SU-DHL-6 (cell line): ENCODE measurements around the gene RAB19.

Experiments
- EZH2phosphoT487 ChIP-seq: fragments of 200-600 bp; sonication (generic), shearing (Covaris generic); conservative IDR thresholded peaks from 2 replicates; pipeline ENCODE4 v1.6.1; 2018; ENCODE audit warnings: mild to moderate bottlenecking, antibody characterized with exemption, low read length, moderate library complexity, mixed read lengths
- TF ChIP-seq, protein P1 (sequence below): fragments of 200-600 bp; sonication (generic); IDR thresholded peaks from one replicate; pipeline ENCODE4 v1.5.1; 2017; ENCODE audit warnings: antibody characterized with exemption, mild to moderate bottlenecking, low read length, moderate library complexity; ENCODE audit not compliant: insufficient read depth, poor library complexity, severe bottlenecking

DNA sequence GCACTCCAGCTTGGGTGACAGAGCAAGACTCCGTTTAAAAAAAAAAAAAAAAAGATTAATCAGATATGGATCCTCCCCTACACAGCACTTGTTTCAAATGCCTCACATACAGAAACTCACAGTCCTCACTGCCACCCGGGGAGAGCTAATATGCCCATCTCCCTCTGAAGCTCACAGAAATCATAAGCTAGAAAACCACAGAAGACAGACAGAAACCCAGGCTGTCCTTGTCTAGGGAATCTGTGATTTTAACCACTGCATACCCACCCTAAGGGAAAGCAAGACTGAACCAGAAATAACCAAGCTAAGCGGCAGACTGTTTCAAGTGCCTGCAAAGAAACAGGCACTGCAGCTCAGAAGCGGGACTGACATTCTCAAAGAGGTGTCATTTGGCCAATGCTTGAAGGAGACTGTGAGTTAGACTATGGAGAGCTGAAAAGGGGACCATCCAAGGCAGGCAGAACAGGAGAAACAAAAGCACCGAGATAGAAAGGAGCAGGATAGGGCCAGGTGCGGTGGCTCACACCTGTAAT is 43.1 kb upstream of the RAB19 start:
- TF ChIP-seq, protein P1, sequence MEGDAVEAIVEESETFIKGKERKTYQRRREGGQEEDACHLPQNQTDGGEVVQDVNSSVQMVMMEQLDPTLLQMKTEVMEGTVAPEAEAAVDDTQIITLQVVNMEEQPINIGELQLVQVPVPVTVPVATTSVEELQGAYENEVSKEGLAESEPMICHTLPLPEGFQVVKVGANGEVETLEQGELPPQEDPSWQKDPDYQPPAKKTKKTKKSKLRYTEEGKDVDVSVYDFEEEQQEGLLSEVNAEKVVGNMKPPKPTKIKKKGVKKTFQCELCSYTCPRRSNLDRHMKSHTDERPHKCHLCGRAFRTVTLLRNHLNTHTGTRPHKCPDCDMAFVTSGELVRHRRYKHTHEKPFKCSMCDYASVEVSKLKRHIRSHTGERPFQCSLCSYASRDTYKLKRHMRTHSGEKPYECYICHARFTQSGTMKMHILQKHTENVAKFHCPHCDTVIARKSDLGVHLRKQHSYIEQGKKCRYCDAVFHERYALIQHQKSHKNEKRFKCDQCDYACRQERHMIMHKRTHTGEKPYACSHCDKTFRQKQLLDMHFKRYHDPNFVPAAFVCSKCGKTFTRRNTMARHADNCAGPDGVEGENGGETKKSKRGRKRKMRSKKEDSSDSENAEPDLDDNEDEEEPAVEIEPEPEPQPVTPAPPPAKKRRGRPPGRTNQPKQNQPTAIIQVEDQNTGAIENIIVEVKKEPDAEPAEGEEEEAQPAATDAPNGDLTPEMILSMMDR, result no peak
- TF ChIP-seq EZH2phosphoT487, result no peak
